ENCODE results near the gene DHCR24. TPM values are rescaled to one million over a fixed set of nuclear protein-coding genes. Genes with fewer than 3 reads are reported as not detected.

Gene DHCR24
- polyA plus RNA-seq, 2 of the 4 experiments (the other 2 are of a cell fraction) = 29.9 to 33.3 TPM

DNA sequence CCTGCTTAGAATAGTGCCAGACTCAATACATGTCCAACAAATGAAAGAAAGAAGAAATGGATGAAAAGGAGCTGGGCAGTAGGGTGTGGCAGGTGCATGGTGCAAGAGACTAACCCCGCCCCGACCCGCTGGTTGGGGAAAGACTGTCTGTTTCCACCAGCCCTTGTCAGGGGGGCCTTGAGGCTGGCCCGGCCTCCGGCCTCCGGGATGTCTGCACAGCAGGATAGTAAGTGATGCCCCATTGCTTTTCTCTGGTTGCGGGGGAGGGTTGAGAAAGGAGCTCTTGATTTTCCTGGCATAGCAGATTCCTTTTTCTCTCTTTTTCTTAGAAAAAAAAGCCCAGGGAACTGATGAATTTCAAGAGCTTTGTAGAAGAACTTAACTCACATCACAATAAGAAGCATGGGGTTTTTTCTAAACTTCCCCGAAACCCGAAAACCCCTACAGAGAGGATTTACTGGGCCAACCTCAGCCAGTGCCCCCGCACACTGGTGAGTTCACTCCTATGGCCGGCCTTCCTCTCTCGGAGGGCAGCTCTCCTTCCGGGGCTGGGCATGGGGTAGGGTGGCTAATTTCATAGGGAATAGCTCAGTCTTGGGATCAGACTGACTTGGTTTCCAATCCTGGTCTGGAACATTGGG lies 73.4 kb downstream of the DHCR24 start:
- TF ChIP-seq FOXS1 (CRISPR knock-in tag; IDR thresholded peaks at IDR 0.05) (no peak), ZSCAN20 (CRISPR knock-in tag; IDR thresholded peaks at IDR 0.05) (no peak), HOXB13 (CRISPR knock-in tag; IDR thresholded peaks at IDR 0.05; ENCODE audit: low read depth) (no peak), HOXA7 (CRISPR knock-in tag; IDR thresholded peaks at IDR 0.05) (no peak), SREBF2 (IDR thresholded peaks at IDR 0.05) (no peak), MAFK (IDR thresholded peaks at IDR 0.05; ENCODE audit: partially characterized antibody) (no peak), BHLHE40 (IDR thresholded peaks at IDR 0.05; ENCODE audit: low read depth, low read length) (no peak), RAD21 (conservative IDR thresholded peaks at IDR 0.05 in 1 of 2, IDR thresholded peaks at IDR 0.05 in 1 of 2) (no peak)
- TF ChIP-seq, protein P1, sequence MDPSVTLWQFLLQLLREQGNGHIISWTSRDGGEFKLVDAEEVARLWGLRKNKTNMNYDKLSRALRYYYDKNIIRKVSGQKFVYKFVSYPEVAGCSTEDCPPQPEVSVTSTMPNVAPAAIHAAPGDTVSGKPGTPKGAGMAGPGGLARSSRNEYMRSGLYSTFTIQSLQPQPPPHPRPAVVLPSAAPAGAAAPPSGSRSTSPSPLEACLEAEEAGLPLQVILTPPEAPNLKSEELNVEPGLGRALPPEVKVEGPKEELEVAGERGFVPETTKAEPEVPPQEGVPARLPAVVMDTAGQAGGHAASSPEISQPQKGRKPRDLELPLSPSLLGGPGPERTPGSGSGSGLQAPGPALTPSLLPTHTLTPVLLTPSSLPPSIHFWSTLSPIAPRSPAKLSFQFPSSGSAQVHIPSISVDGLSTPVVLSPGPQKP (IDR thresholded peaks at IDR 0.05; ENCODE audit: low read depth, low read length) = no peak
- TF ChIP-seq, protein P2, sequence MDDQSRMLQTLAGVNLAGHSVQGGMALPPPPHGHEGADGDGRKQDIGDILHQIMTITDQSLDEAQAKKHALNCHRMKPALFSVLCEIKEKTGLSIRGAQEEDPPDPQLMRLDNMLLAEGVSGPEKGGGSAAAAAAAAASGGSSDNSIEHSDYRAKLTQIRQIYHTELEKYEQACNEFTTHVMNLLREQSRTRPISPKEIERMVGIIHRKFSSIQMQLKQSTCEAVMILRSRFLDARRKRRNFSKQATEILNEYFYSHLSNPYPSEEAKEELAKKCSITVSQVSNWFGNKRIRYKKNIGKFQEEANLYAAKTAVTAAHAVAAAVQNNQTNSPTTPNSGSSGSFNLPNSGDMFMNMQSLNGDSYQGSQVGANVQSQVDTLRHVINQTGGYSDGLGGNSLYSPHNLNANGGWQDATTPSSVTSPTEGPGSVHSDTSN (IDR thresholded peaks at IDR 0.05) = no peak
- DNase-seq (ENCODE audit: low read depth in 1 of 2, low spot score in 1 of 2) (no peak), FAIRE-seq (no peak), ATAC-seq (no peak)
- Histone ChIP-seq H3K4me2 (no peak overlapping the region), H3K4me3 (no peak overlapping the region), H3K4me1 (peaks cover 10% of the 10 kb centered on the region), H3K9me3 (no peaks in the 10 kb centered on the region), H3K27ac (no peak overlapping the region)
- CTCF ChIA-PET = interaction anchor here (0.6 to 1.4 kb wide), 2 partner anchors 20 to 137 kb away, joined by 3 to 4 read pairs; no protein-coding TSS in a partner anchor
- POLR2A ChIA-PET = no interaction called here
- WGBS (ENCODE audit: missing lambda C conversion rate) = 83% methylated on average over 10 of the region's 13 CpGs

- DNase-seq (ENCODE audit: low read depth in 1 of 2, low spot score in 1 of 2) (no peak), FAIRE-seq (no peak), ATAC-seq (no peak)
- TF ChIP-seq SREBF2 (IDR thresholded peaks at IDR 0.05) (no peak), ZNF302 (CRISPR knock-in tag; IDR thresholded peaks at IDR 0.05) (no peak), FOXS1 (CRISPR knock-in tag; IDR thresholded peaks at IDR 0.05) (no peak), KDM1A (IDR thresholded peaks at IDR 0.05; ENCODE audit: low read depth) (no peak), NFE2L2 (conservative IDR thresholded peaks at IDR 0.05; ENCODE audit: low read length) (no peak), BCL3 (IDR thresholded peaks at IDR 0.05) (no peak), ESRRA (IDR thresholded peaks at IDR 0.05; ENCODE audit: borderline replicate concordance, low read length) (no peak), TP53 (CRISPR knock-in tag; IDR thresholded peaks at IDR 0.05) (no peak), NPAS2 (CRISPR knock-in tag; IDR thresholded peaks at IDR 0.05; ENCODE audit: borderline replicate concordance) (no peak), JUN (IDR thresholded peaks at IDR 0.05) (no peak), MAZ (IDR thresholded peaks at IDR 0.05; ENCODE audit: borderline replicate concordance, low read depth, low read length) (no peak), RAD21 (conservative IDR thresholded peaks at IDR 0.05 in 1 of 2, IDR thresholded peaks at IDR 0.05 in 1 of 2) (no peak)
- TF ChIP-seq, protein P3, sequence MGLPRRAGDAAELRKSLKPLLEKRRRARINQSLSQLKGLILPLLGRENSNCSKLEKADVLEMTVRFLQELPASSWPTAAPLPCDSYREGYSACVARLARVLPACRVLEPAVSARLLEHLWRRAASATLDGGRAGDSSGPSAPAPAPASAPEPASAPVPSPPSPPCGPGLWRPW (IDR thresholded peaks at IDR 0.05) = no peak
- Histone ChIP-seq H3K4me3 (no peak overlapping the region), H3K4me1 (peaks cover 10% of the 10 kb centered on the region), H3K27ac (no peak overlapping the region), H3K4me2 (no peak overlapping the region), H3K9me3 (no peaks in the 10 kb centered on the region)
- ChIA-PET POLR2A (no interaction called here), CTCF (interaction anchor here (0.6 to 0.9 kb wide), 2 partner anchors 145 to 314 kb away, joined by 4 read pairs; no protein-coding TSS in a partner anchor)
- WGBS (ENCODE audit: missing lambda C conversion rate) = 74% methylated on average over 13 of the region's 13 CpGs
These were observed 74.1 kb downstream of the DHCR24 start for GRCh38 chr1:54812801-54813484.

Data from A549 (cell line).